A549 (cell line): Measurements from ENCODE around the gene MARCKSL1. TPM values are rescaled to one million over a fixed set of nuclear protein-coding genes. Genes with fewer than 3 reads are reported as not detected.

ENCODE experiments used
- ATAC-seq, 2 experiments: fragments of 200-7000 bp in 1 of 2; fragments of >200 bp in 1 of 2; cut with Nextera tagmentation in 1 of 2; cut with Tn5 transposase in 1 of 2; 3 replicates each; pipeline versions ENCODE4 v1.8.0 to v1.9.1; 2018 to 2020; ENCODE audit warnings: mild to moderate bottlenecking in 1 of 2, moderate library complexity in 1 of 2
- CTCF ChIA-PET: fragments of 300-600 bp; sonication (Branson Sonifier 250); formaldehyde crosslinking; extraction: SDS; loops from one replicate; lab custom pipeline; 2021; ENCODE audit warnings: antibody characterized with exemption, inconsistent platforms; lab: Yijun Ruan, JAX
- POLR2A ChIA-PET: fragments of 350-600 bp; formaldehyde crosslinking; extraction: SDS; loops from one replicate; lab custom pipeline; 2021; ENCODE audit warnings: antibody characterized with exemption, inconsistent platforms; lab: Yijun Ruan, JAX
- DNase-seq, 2 experiments: peaks; one replicate each; pipeline versions ENCODE4 v3.0.0 to v3.0.0-alpha.2; 2011 to 2016; ENCODE audit warnings: low read depth in 1 of 2, low spot score in 1 of 2
- FAIRE-seq: peaks from 2 replicates; lab custom pipeline; 2011; peaks lifted over from hg19 to GRCh38; lab: Jason Lieb, UNC
- H3K27ac ChIP-seq, 2 experiments: fragments of >200 bp; sonication (Bioruptor Twin); formaldehyde crosslinking; 3 replicates each; pipeline ENCODE4 v1.5.1; 2016 to 2017
- H3K4me1 ChIP-seq: fragments of >200 bp; sonication (Bioruptor Twin); formaldehyde crosslinking; 3 replicates; pipeline ENCODE4 v1.6.1; 2016
- H3K4me2 ChIP-seq: fragments of >200 bp; sonication (Bioruptor Twin); formaldehyde crosslinking; 3 replicates; pipeline ENCODE4 v1.6.1; 2016
- H3K4me3 ChIP-seq: fragments of >200 bp; sonication (Bioruptor Twin); formaldehyde crosslinking; 3 replicates; pipeline ENCODE4 v1.5.1; 2016
- H3K9me3 ChIP-seq: fragments of >200 bp; sonication (Bioruptor Twin); formaldehyde crosslinking; 3 replicates; pipeline ENCODE4 v1.6.1; 2016
- BHLHE40 ChIP-seq: IDR thresholded peaks from 2 replicates; pipeline ENCODE4 v1.6.1; 2012; ENCODE audit warnings: low read depth, low read length, inconsistent platforms
- CHD4 ChIP-seq: fragments of 200-600 bp; sonication (generic); IDR thresholded peaks from 2 replicates; pipeline ENCODE4 v1.6.1; 2016; ENCODE audit warnings: antibody characterized with exemption, mild to moderate bottlenecking, borderline replicate concordance
- EHF ChIP-seq: fragments of 250-450 bp; sonication (Bioruptor Pico); IDR thresholded peaks from 2 replicates; pipeline ENCODE4 v1.5.0; 2020; ENCODE audit warnings: mild to moderate bottlenecking
- EHMT2 ChIP-seq: fragments of 200-600 bp; sonication (generic); IDR thresholded peaks from 2 replicates; pipeline ENCODE4 v1.6.1; 2016; ENCODE audit warnings: antibody characterized with exemption, low read depth, mild to moderate bottlenecking, moderate library complexity
- FOSB ChIP-seq: fragments of 250-450 bp; sonication (Bioruptor Pico); IDR thresholded peaks from 2 replicates; pipeline ENCODE4 v1.5.0; 2020; ENCODE audit warnings: mild to moderate bottlenecking, moderate library complexity
- FOXS1 ChIP-seq: fragments of 250-450 bp; sonication (Bioruptor Pico); IDR thresholded peaks from 2 replicates; pipeline ENCODE4 v1.5.0; 2020; ENCODE audit warnings: mild to moderate bottlenecking, moderate library complexity
- HEYL ChIP-seq: fragments of 250-450 bp; sonication (Bioruptor Pico); IDR thresholded peaks from 2 replicates; pipeline ENCODE4 v1.8.0; 2021; ENCODE audit warnings: mild to moderate bottlenecking, moderate library complexity
- HOXA7 ChIP-seq: fragments of 250-450 bp; sonication (Bioruptor Pico); IDR thresholded peaks from 2 replicates; pipeline ENCODE4 v1.5.0; 2020; ENCODE audit warnings: mild to moderate bottlenecking, moderate library complexity
- KDM1A ChIP-seq: fragments of 200-600 bp; sonication (generic); IDR thresholded peaks from 2 replicates; pipeline ENCODE4 v1.6.1; 2016; ENCODE audit warnings: low read depth, mild to moderate bottlenecking
- KDM5A ChIP-seq: fragments of 200-600 bp; sonication (generic); IDR thresholded peaks from 2 replicates; pipeline ENCODE4 v1.6.1; 2016; ENCODE audit warnings: antibody characterized with exemption, mild to moderate bottlenecking
- POLR2AphosphoS2 ChIP-seq: conservative IDR thresholded peaks from 2 replicates; pipeline ENCODE4 v1.6.1; 2012; ENCODE audit warnings: low read length, improper control_type of control experiment, inconsistent platforms
- RAD21 ChIP-seq, 2 experiments: fragments of >200 bp in 1 of 2; sonication (Bioruptor Twin) in 1 of 2; formaldehyde crosslinking in 1 of 2; IDR thresholded peaks in 1 of 2; conservative IDR thresholded peaks in 1 of 2; 2 replicates in 1 of 2; 3 replicates in 1 of 2; pipeline ENCODE4 v1.6.1; 2012 to 2018; ENCODE audit warnings: inconsistent platforms in 1 of 2
- RARB ChIP-seq: fragments of 250-450 bp; sonication (Bioruptor Pico); IDR thresholded peaks from 2 replicates; pipeline ENCODE4 v1.8.0; 2021; ENCODE audit warnings: mild to moderate bottlenecking, moderate library complexity
- TFCP2L1 ChIP-seq: fragments of 250-450 bp; sonication (Bioruptor Pico); IDR thresholded peaks from 2 replicates; pipeline ENCODE4 v1.5.0; 2021; ENCODE audit warnings: mild to moderate bottlenecking
- ZC3H11A ChIP-seq: fragments of 450-650 bp; IDR thresholded peaks from 2 replicates; pipeline ENCODE4 v1.6.1; 2014; ENCODE audit warnings: antibody characterized with exemption, mild to moderate bottlenecking
- WGBS: methylation state at CpG from one replicate; pipeline ENCODE4 v1.1.6; 2017; ENCODE audit errors: missing lambda C conversion rate; 5-methylcytosine and 5-hydroxymethylcytosine counted together
- polyA plus RNA-seq, 4 experiments: library from polyadenylated mRNA; depleted of rRNA in 3 of 4; stranded (reverse); fragments of >200 nt; fragmentation: RNase III in 1 of 4; extraction: RNeasy Plus Mini Kit Qiagen cat#74134 plus additional on column Dnase treatment in 1 of 4; gene quantifications; 2 replicates in 3 of 4; 3 replicates in 1 of 4; pipeline ENCODE4 v1.2.3, GENCODE V29; 2011 to 2017
- TF ChIP-seq, protein P1 (sequence below): IDR thresholded peaks from 2 replicates; pipeline ENCODE4 v1.6.1; 2012
- TF ChIP-seq, protein P2 (sequence below): IDR thresholded peaks from 2 replicates; pipeline ENCODE4 v1.6.1; 2012
- TF ChIP-seq, protein P3 (sequence below): fragments of >200 bp; sonication (Bioruptor Twin); formaldehyde crosslinking; IDR thresholded peaks from 3 replicates; pipeline ENCODE4 v1.6.1; 2016
- TF ChIP-seq, protein P4 (sequence below): fragments of >200 bp; sonication (Bioruptor Twin); formaldehyde crosslinking; IDR thresholded peaks from 3 replicates; pipeline ENCODE4 v1.5.1; 2016
- TF ChIP-seq, protein P5 (sequence below): fragments of 200-600 bp; sonication (generic); IDR thresholded peaks from 2 replicates; pipeline ENCODE4 v1.6.1; 2016; ENCODE audit warnings: antibody characterized with exemption, mild to moderate bottlenecking, moderate library complexity
- TF ChIP-seq, protein P6 (sequence below): fragments of 150-350 bp; IDR thresholded peaks from 2 replicates; pipeline ENCODE4 v1.6.1; 2014; ENCODE audit warnings: low read depth, mild to moderate bottlenecking, low read length
- TF ChIP-seq, protein P7 (sequence below): fragments of 450-650 bp; IDR thresholded peaks from 2 replicates; pipeline ENCODE4 v1.6.1; 2014; ENCODE audit warnings: antibody characterized with exemption

MARCKSL1 gene
- polyA plus RNA-seq, 2 of the 4 experiments (the other 2 are of a cell fraction): 62.6 to 73.2 TPM

DNA sequence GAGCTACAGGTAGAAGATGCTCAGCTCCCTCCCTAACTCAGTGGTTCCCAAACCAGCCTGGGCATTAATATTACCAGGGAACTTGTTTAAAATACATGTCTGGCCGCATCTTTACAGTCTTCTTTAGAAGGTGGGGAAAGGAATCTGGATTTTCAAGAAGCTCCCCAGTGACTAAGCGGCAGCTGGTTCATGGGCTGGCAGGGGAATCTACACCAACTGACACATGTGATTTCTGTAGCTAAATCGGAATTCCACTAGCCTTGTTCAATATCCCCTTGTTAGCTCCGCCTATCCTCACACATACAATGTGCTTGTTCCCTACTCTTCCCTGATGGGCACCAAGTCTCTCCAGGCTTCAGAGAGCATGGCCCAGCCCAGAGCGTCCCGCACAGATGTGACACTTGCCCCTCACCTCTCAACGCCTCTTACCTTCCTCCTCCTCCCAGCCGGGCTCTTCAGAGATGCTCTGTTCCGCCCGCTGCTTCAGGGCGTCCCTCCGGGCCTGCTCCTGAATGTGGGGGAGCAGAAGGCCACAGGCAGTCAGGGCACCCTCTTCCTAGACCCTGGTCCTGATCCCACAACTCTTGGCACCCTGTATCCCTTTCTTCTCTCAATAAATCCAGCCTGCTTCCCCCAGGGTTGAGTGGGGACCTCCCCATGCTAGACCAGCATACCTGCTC is 41.6 kb upstream of the MARCKSL1 start:
- ChIA-PET CTCF (no interaction called here), POLR2A (interaction anchor here (1.3 kb wide), 1 partner anchor 42 kb away, joined by 5 read pairs; the partner anchor contains the start of gene MARCKSL1)
- FAIRE-seq: no peak

DNA sequence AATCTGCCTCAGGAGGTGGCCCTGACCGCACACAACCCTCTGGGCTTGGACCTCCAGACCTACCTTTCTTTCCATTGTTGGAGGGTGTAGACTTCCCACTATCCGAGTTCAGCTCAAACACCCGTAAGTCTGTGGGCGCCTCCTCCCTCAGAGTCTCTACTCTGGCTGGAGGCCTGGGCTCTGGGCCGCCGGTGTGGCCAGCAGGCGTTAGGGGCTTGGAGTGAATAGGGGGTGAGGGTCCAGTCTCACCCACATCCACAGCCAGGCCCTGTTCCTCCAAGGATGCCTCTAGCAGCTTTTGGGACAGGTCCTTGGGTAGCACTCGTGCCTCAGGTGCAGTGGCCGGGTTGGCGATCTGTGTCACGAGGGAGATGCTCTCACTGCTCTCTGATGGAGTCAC is 40.2 kb upstream of the MARCKSL1 start:
- CTCF ChIA-PET: no interaction called here
- POLR2A ChIA-PET: no interaction called here
- no peak overlapping the region for H3K4me3 ChIP-seq
- TF ChIP-seq EHF (CRISPR knock-in tag): no peak
- TF ChIP-seq FOXS1 (CRISPR knock-in tag): no peak
- TF ChIP-seq RARB (CRISPR knock-in tag): no peak
- TF ChIP-seq, protein P1, sequence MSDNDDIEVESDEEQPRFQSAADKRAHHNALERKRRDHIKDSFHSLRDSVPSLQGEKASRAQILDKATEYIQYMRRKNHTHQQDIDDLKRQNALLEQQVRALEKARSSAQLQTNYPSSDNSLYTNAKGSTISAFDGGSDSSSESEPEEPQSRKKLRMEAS: no peak
- TF ChIP-seq, protein P2, sequence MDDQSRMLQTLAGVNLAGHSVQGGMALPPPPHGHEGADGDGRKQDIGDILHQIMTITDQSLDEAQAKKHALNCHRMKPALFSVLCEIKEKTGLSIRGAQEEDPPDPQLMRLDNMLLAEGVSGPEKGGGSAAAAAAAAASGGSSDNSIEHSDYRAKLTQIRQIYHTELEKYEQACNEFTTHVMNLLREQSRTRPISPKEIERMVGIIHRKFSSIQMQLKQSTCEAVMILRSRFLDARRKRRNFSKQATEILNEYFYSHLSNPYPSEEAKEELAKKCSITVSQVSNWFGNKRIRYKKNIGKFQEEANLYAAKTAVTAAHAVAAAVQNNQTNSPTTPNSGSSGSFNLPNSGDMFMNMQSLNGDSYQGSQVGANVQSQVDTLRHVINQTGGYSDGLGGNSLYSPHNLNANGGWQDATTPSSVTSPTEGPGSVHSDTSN: no peak
- TF ChIP-seq, protein P3, sequence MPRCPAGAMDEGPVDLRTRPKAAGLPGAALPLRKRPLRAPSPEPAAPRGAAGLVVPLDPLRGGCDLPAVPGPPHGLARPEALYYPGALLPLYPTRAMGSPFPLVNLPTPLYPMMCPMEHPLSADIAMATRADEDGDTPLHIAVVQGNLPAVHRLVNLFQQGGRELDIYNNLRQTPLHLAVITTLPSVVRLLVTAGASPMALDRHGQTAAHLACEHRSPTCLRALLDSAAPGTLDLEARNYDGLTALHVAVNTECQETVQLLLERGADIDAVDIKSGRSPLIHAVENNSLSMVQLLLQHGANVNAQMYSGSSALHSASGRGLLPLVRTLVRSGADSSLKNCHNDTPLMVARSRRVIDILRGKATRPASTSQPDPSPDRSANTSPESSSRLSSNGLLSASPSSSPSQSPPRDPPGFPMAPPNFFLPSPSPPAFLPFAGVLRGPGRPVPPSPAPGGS: no peak
- no peak for TF ChIP-seq TFCP2L1 (CRISPR knock-in tag)
- no peak for TF ChIP-seq BHLHE40
- H3K9me3 ChIP-seq: no peaks in the 10 kb centered on the region
- ATAC-seq: no peak
- no peak overlapping the region for H3K27ac ChIP-seq
- FAIRE-seq: no peak
- no peaks in the 10 kb centered on the region for H3K4me1 ChIP-seq
- DNase-seq: no peak
- 93% methylated on average over 11 of the region's 11 CpGs for WGBS
- no peak overlapping the region for H3K4me2 ChIP-seq

More for the DNA sequence above, 41.6 kb upstream of the MARCKSL1 start:
- H3K9me3 ChIP-seq: no peaks in the 10 kb centered on the region
- no peak for DNase-seq
- H3K4me2 ChIP-seq: no peak overlapping the region
- H3K4me1 ChIP-seq: no peaks in the 10 kb centered on the region
- TF ChIP-seq FOSB (CRISPR knock-in tag) (no peak), BHLHE40 (no peak), HOXA7 (CRISPR knock-in tag) (no peak), KDM5A (no peak), KDM1A (no peak), ZC3H11A (no peak), CHD4 (no peak), EHMT2 (no peak), POLR2AphosphoS2 (no peak), HEYL (CRISPR knock-in tag) (no peak), RAD21 (conservative IDR thresholded peaks at IDR 0.05 in 1 of 2, IDR thresholded peaks at IDR 0.05 in 1 of 2) (no peak)
- TF ChIP-seq, protein P4, sequence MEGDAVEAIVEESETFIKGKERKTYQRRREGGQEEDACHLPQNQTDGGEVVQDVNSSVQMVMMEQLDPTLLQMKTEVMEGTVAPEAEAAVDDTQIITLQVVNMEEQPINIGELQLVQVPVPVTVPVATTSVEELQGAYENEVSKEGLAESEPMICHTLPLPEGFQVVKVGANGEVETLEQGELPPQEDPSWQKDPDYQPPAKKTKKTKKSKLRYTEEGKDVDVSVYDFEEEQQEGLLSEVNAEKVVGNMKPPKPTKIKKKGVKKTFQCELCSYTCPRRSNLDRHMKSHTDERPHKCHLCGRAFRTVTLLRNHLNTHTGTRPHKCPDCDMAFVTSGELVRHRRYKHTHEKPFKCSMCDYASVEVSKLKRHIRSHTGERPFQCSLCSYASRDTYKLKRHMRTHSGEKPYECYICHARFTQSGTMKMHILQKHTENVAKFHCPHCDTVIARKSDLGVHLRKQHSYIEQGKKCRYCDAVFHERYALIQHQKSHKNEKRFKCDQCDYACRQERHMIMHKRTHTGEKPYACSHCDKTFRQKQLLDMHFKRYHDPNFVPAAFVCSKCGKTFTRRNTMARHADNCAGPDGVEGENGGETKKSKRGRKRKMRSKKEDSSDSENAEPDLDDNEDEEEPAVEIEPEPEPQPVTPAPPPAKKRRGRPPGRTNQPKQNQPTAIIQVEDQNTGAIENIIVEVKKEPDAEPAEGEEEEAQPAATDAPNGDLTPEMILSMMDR: no peak
- TF ChIP-seq, protein P5, sequence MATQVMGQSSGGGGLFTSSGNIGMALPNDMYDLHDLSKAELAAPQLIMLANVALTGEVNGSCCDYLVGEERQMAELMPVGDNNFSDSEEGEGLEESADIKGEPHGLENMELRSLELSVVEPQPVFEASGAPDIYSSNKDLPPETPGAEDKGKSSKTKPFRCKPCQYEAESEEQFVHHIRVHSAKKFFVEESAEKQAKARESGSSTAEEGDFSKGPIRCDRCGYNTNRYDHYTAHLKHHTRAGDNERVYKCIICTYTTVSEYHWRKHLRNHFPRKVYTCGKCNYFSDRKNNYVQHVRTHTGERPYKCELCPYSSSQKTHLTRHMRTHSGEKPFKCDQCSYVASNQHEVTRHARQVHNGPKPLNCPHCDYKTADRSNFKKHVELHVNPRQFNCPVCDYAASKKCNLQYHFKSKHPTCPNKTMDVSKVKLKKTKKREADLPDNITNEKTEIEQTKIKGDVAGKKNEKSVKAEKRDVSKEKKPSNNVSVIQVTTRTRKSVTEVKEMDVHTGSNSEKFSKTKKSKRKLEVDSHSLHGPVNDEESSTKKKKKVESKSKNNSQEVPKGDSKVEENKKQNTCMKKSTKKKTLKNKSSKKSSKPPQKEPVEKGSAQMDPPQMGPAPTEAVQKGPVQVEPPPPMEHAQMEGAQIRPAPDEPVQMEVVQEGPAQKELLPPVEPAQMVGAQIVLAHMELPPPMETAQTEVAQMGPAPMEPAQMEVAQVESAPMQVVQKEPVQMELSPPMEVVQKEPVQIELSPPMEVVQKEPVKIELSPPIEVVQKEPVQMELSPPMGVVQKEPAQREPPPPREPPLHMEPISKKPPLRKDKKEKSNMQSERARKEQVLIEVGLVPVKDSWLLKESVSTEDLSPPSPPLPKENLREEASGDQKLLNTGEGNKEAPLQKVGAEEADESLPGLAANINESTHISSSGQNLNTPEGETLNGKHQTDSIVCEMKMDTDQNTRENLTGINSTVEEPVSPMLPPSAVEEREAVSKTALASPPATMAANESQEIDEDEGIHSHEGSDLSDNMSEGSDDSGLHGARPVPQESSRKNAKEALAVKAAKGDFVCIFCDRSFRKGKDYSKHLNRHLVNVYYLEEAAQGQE: no peak
- TF ChIP-seq, protein P2: no peak
- TF ChIP-seq, protein P6, sequence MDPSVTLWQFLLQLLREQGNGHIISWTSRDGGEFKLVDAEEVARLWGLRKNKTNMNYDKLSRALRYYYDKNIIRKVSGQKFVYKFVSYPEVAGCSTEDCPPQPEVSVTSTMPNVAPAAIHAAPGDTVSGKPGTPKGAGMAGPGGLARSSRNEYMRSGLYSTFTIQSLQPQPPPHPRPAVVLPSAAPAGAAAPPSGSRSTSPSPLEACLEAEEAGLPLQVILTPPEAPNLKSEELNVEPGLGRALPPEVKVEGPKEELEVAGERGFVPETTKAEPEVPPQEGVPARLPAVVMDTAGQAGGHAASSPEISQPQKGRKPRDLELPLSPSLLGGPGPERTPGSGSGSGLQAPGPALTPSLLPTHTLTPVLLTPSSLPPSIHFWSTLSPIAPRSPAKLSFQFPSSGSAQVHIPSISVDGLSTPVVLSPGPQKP: no peak
- TF ChIP-seq, protein P7, sequence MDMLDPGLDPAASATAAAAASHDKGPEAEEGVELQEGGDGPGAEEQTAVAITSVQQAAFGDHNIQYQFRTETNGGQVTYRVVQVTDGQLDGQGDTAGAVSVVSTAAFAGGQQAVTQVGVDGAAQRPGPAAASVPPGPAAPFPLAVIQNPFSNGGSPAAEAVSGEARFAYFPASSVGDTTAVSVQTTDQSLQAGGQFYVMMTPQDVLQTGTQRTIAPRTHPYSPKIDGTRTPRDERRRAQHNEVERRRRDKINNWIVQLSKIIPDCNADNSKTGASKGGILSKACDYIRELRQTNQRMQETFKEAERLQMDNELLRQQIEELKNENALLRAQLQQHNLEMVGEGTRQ: no peak
- no peak overlapping the region for H3K27ac ChIP-seq
- no peak for ATAC-seq
- no peak overlapping the region for H3K4me3 ChIP-seq
- 90% methylated on average over 12 of the region's 12 CpGs for WGBS
